Type B pancreatic cell (in vitro differentiated cells): Measurements from ENCODE around the gene SOAT2. TPM values are rescaled to one million over a fixed set of nuclear protein-coding genes. Genes with fewer than 3 reads are reported as not detected.

ENCODE experiments used
- DNase-seq: peaks from one replicate; pipeline ENCODE4 v3.0.0; 2021; ENCODE audit warnings: mixed read lengths; ENCODE audit not compliant: unreplicated experiment; ENCODE audit errors: extremely low spot score
- H3K27ac Mint-ChIP-seq: 2 replicates; pipeline ENCODE4 v1.8.0; 2021; ENCODE audit warnings: mild to moderate bottlenecking, mixed read lengths
- H3K27me3 Mint-ChIP-seq: 2 replicates; pipeline ENCODE4 v1.8.0; 2021; ENCODE audit warnings: mixed read lengths
- H3K36me3 Mint-ChIP-seq: 2 replicates; pipeline ENCODE4 v1.8.0; 2021; ENCODE audit warnings: mixed read lengths
- H3K4me1 Mint-ChIP-seq: one replicate; pipeline ENCODE4 v1.8.0; 2021; ENCODE audit warnings: mixed read lengths; ENCODE audit not compliant: unreplicated experiment
- H3K4me3 Mint-ChIP-seq: 2 replicates; pipeline ENCODE4 v1.8.0; 2021; ENCODE audit warnings: mild to moderate bottlenecking, mixed read lengths
- H3K9me3 Mint-ChIP-seq: 2 replicates; pipeline ENCODE4 v1.8.0; 2021; ENCODE audit warnings: mixed read lengths
- CTCF ChIP-seq: fragments of 200-600 bp; sonication (generic); conservative IDR thresholded peaks from 2 replicates; pipeline ENCODE4 v1.5.0; 2021; ENCODE audit warnings: antibody characterized with exemption, mild to moderate bottlenecking
- total RNA-seq: library from RNA; stranded (reverse); gene quantifications from 2 replicates; pipeline ENCODE4 v1.2.1, GENCODE V29; 2021; ENCODE audit warnings: low replicate concordance

The SOAT2 gene
- total RNA-seq, 1 donor from 2014 or later: 0.97 TPM

GRCh38 chr12:53151039-53151438, 47.8 kb downstream of the SOAT2 start:
- no peak for TF ChIP-seq CTCF
- Mint-ChIP-seq H3K4me3 (no peak overlapping the region), H3K27me3 (no peaks in the 10 kb centered on the region), H3K27ac (no peak overlapping the region), H3K4me1 (no peaks in the 10 kb centered on the region), H3K9me3 (no peaks in the 10 kb centered on the region), H3K36me3 (no peaks in the 10 kb centered on the region)
- no peak for DNase-seq

GRCh38 chr12:53152390-53152789, 49.1 kb downstream of the SOAT2 start:
- H3K4me1 Mint-ChIP-seq: no peaks in the 10 kb centered on the region
- H3K4me3 Mint-ChIP-seq: no peak overlapping the region
- TF ChIP-seq CTCF: no peak
- DNase-seq: no peak
- no peaks in the 10 kb centered on the region for H3K9me3 Mint-ChIP-seq
- H3K27ac Mint-ChIP-seq: no peak overlapping the region
- no peaks in the 10 kb centered on the region for H3K36me3 Mint-ChIP-seq
- no peaks in the 10 kb centered on the region for H3K27me3 Mint-ChIP-seq

GRCh38 chr12:53159195-53159839, 56.0 kb downstream of the SOAT2 start:
- peaks cover 6% of the 10 kb centered on the region for H3K4me1 Mint-ChIP-seq
- DNase-seq: peak; percentile 83
- H3K9me3 Mint-ChIP-seq: no peaks in the 10 kb centered on the region
- no peak overlapping the region for H3K4me3 Mint-ChIP-seq
- no peak overlapping the region for H3K27ac Mint-ChIP-seq
- TF ChIP-seq CTCF: peak; percentile 94
- no peaks in the 10 kb centered on the region for H3K27me3 Mint-ChIP-seq
- H3K36me3 Mint-ChIP-seq: peaks cover under 1% of the 10 kb centered on the region

- Mint-ChIP-seq H3K4me1 (peaks cover 6% of the 10 kb centered on the region), H3K27me3 (no peaks in the 10 kb centered on the region), H3K27ac (no peak overlapping the region), H3K36me3 (peaks cover 6% of the 10 kb centered on the region), H3K4me3 (no peak overlapping the region), H3K9me3 (no peaks in the 10 kb centered on the region)
- DNase-seq: peak; percentile 65
- TF ChIP-seq CTCF: no peak
Measured at GRCh38 chr12:53160000-53160399, 56.7 kb downstream of the SOAT2 start.

- Mint-ChIP-seq H3K9me3 (no peaks in the 10 kb centered on the region), H3K27me3 (no peaks in the 10 kb centered on the region), H3K36me3 (peaks cover 6% of the 10 kb centered on the region), H3K27ac (no peak overlapping the region), H3K4me1 (peaks cover 6% of the 10 kb centered on the region), H3K4me3 (no peak overlapping the region)
- TF ChIP-seq CTCF: no peak
- DNase-seq: peak; percentile 49
Measured at GRCh38 chr12:53160673-53161072, 57.4 kb downstream of the SOAT2 start.
